ENCODE data around the gene TRAPPC14. TPM values are rescaled to one million over a fixed set of nuclear protein-coding genes. Genes with fewer than 3 reads are reported as not detected.
"Not testable (repeated sequence)": the region's sequence is repeated elsewhere in the genome, so short reads cannot be mapped to it uniquely, and the experiment has no call there.

TRAPPC14 gene
- total RNA-seq, 1 donor from 2014 or later = 4.3 TPM

GRCh38 chr7:100148225-100148558 is 10.3 kb downstream of the TRAPPC14 start:
- DNase-seq (ENCODE audit: low spot score) = no peak
- no peaks in the 10 kb centered on the region for H3K36me3 ChIP-seq
- peaks cover 8% of the 10 kb centered on the region for H3K36me3 Mint-ChIP-seq
- no peak overlapping the region for H3K4me3 ChIP-seq
- no peaks in the 10 kb centered on the region for H3K9me3 ChIP-seq (ENCODE audit: low read depth)
- H3K79me2 ChIP-seq (ENCODE audit: low read depth) = peaks cover 34% of the 10 kb centered on the region
- H3K4me1 ChIP-seq = peaks cover 3% of the 10 kb centered on the region
- no peak overlapping the region for H2AFZ ChIP-seq (replicated peaks)
- peak overlapping the region; percentile 94 for H3K27ac Mint-ChIP-seq
- H4K20me1 ChIP-seq (ENCODE audit: low read depth) = peaks cover under 1% of the 10 kb centered on the region
- no peaks in the 10 kb centered on the region for H3K27me3 Mint-ChIP-seq (ENCODE audit: insufficient read depth, low read depth)
- H3K4me2 ChIP-seq = peak overlapping the region; percentile 37
- TF ChIP-seq EZH2 (IDR thresholded peaks at IDR 0.05) (no peak), EZH2phosphoT487 (IDR thresholded peaks at IDR 0.05) (no peak), CTCF (IDR thresholded peaks at IDR 0.05) (no peak)
- peaks cover 18% of the 10 kb centered on the region for H3F3A ChIP-seq (ENCODE audit: low read depth)
- H3K4me3 Mint-ChIP-seq = peak overlapping the region; percentile 96
- peaks cover 13% of the 10 kb centered on the region for H3K4me1 Mint-ChIP-seq
- H3K27me3 ChIP-seq = no peaks in the 10 kb centered on the region
- no peaks in the 10 kb centered on the region for H3K9me3 Mint-ChIP-seq
- H3K27ac ChIP-seq = no peak overlapping the region
- no peak overlapping the region for H3K9ac ChIP-seq

DNA sequence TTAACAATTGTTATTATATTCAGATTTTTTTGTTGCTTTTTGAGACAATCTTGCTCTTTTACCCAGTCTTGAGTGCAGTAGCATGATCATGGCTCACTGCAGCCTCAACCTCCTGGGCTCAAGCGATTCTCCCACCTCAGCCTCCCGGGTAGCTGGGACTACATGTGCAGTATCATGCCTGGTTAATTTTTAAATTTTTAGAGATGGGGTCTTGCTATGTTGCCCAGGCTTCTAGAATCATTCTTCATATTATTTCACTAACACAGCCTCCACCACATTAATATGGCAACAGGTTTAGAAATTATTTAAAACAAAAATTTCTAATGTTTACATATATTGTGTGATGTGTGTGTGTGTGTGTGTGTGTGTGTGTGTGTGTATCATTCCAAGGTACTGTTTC is 11.2 kb downstream of the TRAPPC14 start:
- Mint-ChIP-seq H3K27ac (no peak overlapping the region), H3K9me3 (no peaks in the 10 kb centered on the region), H3K27me3 (ENCODE audit: insufficient read depth, low read depth) (no peaks in the 10 kb centered on the region), H3K36me3 (peaks cover 5% of the 10 kb centered on the region), H3K4me3 (no peak overlapping the region), H3K4me1 (peaks cover 13% of the 10 kb centered on the region)
- H3K4me3 ChIP-seq = no peak overlapping the region
- H3K4me2 ChIP-seq = no peak overlapping the region
- no peak overlapping the region for H3K9ac ChIP-seq
- peaks cover 3% of the 10 kb centered on the region for H3K4me1 ChIP-seq
- TF ChIP-seq CTCF (IDR thresholded peaks at IDR 0.05) (no peak), EZH2phosphoT487 (IDR thresholded peaks at IDR 0.05) (no peak), EZH2 (IDR thresholded peaks at IDR 0.05) (no peak)
- no peaks in the 10 kb centered on the region for H3K27me3 ChIP-seq
- no peaks in the 10 kb centered on the region for H3K9me3 ChIP-seq (ENCODE audit: low read depth)
- H3K27ac ChIP-seq = no peak overlapping the region
- no peak for DNase-seq (ENCODE audit: low spot score)
- peaks cover 12% of the 10 kb centered on the region for H3F3A ChIP-seq (ENCODE audit: low read depth)
- H3K36me3 ChIP-seq = no peaks in the 10 kb centered on the region
- H4K20me1 ChIP-seq (ENCODE audit: low read depth) = no peaks in the 10 kb centered on the region
- no peak overlapping the region for H2AFZ ChIP-seq (replicated peaks)
- peaks cover 34% of the 10 kb centered on the region for H3K79me2 ChIP-seq (ENCODE audit: low read depth)

GRCh38 chr7:100146350-100146749 is 12.2 kb downstream of the TRAPPC14 start:
- DNase-seq (ENCODE audit: low spot score); H3K4me1 ChIP-seq; H3K9me3 Mint-ChIP-seq; H3K27ac ChIP-seq; H3K4me3 ChIP-seq; H3F3A ChIP-seq (ENCODE audit: low read depth); H3K27me3 ChIP-seq; H3K36me3 ChIP-seq; H4K20me1 ChIP-seq (ENCODE audit: low read depth); H3K9me3 ChIP-seq (ENCODE audit: low read depth); H3K36me3 Mint-ChIP-seq; H3K27ac Mint-ChIP-seq; H2AFZ ChIP-seq (replicated peaks); H3K4me3 Mint-ChIP-seq; H3K4me2 ChIP-seq; H3K27me3 Mint-ChIP-seq (ENCODE audit: insufficient read depth, low read depth); H3K9ac ChIP-seq: not testable (repeated sequence)
- peaks cover 13% of the 10 kb centered on the region for H3K4me1 Mint-ChIP-seq
- H3K79me2 ChIP-seq (ENCODE audit: low read depth) = peaks cover 25% of the 10 kb centered on the region

- Mint-ChIP-seq H3K27ac (no peak overlapping the region), H3K4me3 (no peak overlapping the region)
- no peaks in the 10 kb centered on the region for H3K36me3 ChIP-seq
These were observed 16.1 kb downstream of the TRAPPC14 start for GRCh38 chr7:100142461-100142860.

More at GRCh38 chr7:100142461-100142860, 16.1 kb downstream of the TRAPPC14 start:
- TF ChIP-seq EZH2phosphoT487 (IDR thresholded peaks at IDR 0.05) = no peak
- no peak for TF ChIP-seq EZH2 (IDR thresholded peaks at IDR 0.05)
- TF ChIP-seq CTCF (IDR thresholded peaks at IDR 0.05) = no peak
- no peak overlapping the region for H3K4me2 ChIP-seq
- no peaks in the 10 kb centered on the region for H3K79me2 ChIP-seq (ENCODE audit: low read depth)
- no peaks in the 10 kb centered on the region for H3F3A ChIP-seq (ENCODE audit: low read depth)
- H3K4me1 Mint-ChIP-seq = no peaks in the 10 kb centered on the region
- H3K27me3 ChIP-seq = no peaks in the 10 kb centered on the region
- DNase-seq (ENCODE audit: low spot score) = no peak
- H3K27me3 Mint-ChIP-seq (ENCODE audit: insufficient read depth, low read depth) = peaks cover 3% of the 10 kb centered on the region
- no peaks in the 10 kb centered on the region for H4K20me1 ChIP-seq (ENCODE audit: low read depth)
- H3K9ac ChIP-seq = no peak overlapping the region
- H3K36me3 Mint-ChIP-seq = no peaks in the 10 kb centered on the region
- H2AFZ ChIP-seq (replicated peaks) = no peak overlapping the region
- no peaks in the 10 kb centered on the region for H3K4me1 ChIP-seq
- H3K9me3 ChIP-seq (ENCODE audit: low read depth) = no peaks in the 10 kb centered on the region
- H3K27ac ChIP-seq = no peak overlapping the region
- no peak overlapping the region for H3K4me3 ChIP-seq
- H3K9me3 Mint-ChIP-seq = no peaks in the 10 kb centered on the region

Measured in neural progenitor cell (in vitro differentiated cells).